ENCODE data around the gene ZNF438.

Gene ZNF438

DNA sequence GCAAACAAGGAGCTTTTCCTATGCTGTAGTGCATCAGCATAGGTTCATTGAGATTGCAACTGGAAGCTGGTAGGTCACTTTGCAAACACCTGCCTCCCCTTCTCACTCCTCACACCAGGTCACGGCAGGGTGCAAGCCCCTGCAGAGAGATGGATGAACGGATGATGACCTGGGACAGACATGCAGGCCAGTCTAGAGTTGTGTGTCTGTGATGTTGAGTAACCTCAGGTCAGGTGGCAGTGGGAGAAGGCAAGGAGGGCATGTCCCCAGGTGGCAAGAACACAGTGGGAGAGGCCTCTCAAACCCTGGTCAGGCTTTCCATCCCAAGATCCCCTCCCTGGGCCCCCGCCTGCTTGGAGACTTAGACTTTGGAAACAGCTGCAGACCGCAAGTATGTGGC lies 205.0 kb downstream of the ZNF438 start:
- no peaks in the 10 kb centered on the region for H3K27me3 ChIP-seq

DNA sequence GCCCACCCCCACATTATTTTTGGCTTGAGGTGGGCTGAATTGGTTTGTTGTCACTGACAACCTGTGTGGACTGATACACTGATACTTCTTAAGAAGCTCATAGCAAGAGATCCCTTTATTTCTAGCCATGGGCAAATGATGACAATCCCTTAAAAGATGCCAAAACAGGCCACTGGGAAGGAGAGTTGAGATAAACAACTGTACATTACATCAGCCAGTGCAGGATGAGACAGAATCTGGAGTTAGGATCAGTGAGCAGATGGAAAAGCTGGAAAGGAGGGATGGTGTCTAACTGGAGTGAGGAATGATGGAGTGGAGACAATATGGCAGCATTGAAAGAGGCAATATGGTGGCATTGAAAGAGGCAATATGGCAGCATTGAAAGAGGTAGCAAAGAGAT lies 206.2 kb downstream of the ZNF438 start:
- H3K9me3 ChIP-seq: no peaks in the 10 kb centered on the region
- no peaks in the 10 kb centered on the region for H3K27me3 ChIP-seq
- H3K4me1 ChIP-seq: peaks cover 0 to 27% (median 5%) of the 10 kb centered on the region in 4 donors
- DNase-seq: no peak
- TF ChIP-seq, protein P1, sequence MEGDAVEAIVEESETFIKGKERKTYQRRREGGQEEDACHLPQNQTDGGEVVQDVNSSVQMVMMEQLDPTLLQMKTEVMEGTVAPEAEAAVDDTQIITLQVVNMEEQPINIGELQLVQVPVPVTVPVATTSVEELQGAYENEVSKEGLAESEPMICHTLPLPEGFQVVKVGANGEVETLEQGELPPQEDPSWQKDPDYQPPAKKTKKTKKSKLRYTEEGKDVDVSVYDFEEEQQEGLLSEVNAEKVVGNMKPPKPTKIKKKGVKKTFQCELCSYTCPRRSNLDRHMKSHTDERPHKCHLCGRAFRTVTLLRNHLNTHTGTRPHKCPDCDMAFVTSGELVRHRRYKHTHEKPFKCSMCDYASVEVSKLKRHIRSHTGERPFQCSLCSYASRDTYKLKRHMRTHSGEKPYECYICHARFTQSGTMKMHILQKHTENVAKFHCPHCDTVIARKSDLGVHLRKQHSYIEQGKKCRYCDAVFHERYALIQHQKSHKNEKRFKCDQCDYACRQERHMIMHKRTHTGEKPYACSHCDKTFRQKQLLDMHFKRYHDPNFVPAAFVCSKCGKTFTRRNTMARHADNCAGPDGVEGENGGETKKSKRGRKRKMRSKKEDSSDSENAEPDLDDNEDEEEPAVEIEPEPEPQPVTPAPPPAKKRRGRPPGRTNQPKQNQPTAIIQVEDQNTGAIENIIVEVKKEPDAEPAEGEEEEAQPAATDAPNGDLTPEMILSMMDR (IDR thresholded peaks at IDR 0.05): no peak
- no peak overlapping the region for H3K27ac ChIP-seq
- intact Hi-C loops (cut with DNase I; ENCODE audit: low total_unique reads): no loop called here
- H3K36me3 ChIP-seq: no peaks in the 10 kb centered on the region
- H3K4me3 ChIP-seq: no peak overlapping the region

More for the DNA sequence above, 205.0 kb downstream of the ZNF438 start:
- no peaks in the 10 kb centered on the region for H3K9me3 ChIP-seq
- intact Hi-C loops (cut with DNase I; ENCODE audit: low total_unique reads): no loop called here
- DNase-seq: peak in 1 of 2 donors; percentile 52
- no peak overlapping the region for H3K4me3 ChIP-seq
- no peak overlapping the region for H3K27ac ChIP-seq
- H3K4me1 ChIP-seq: peaks cover 0 to 15% (median 3%) of the 10 kb centered on the region in 4 donors
- TF ChIP-seq, protein P1 (IDR thresholded peaks at IDR 0.05): no peak
- H3K36me3 ChIP-seq: no peaks in the 10 kb centered on the region

DNA sequence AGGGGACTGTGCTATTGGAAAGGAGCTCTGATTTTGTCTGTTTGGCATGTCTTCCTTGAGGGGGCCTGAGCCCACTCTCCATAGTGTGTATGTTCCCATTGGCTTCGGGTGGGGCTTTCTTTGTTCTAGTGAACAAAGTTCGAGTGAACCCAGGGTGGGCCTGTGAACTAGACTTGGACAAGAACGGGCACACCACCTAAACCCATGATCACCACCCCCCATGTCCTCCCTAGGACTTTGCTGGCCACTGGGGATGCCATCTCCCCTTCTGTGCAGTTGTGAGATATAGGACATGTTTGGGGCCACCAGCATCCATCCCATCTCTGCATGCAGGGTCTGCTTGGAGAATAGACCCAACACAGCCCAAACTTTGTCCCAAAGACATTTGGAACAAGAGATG lies 206.6 kb downstream of the ZNF438 start:
- DNase-seq: peak in 1 of 2 donors; percentile 33
- intact Hi-C loops (cut with DNase I; ENCODE audit: low total_unique reads): no loop called here

DNA sequence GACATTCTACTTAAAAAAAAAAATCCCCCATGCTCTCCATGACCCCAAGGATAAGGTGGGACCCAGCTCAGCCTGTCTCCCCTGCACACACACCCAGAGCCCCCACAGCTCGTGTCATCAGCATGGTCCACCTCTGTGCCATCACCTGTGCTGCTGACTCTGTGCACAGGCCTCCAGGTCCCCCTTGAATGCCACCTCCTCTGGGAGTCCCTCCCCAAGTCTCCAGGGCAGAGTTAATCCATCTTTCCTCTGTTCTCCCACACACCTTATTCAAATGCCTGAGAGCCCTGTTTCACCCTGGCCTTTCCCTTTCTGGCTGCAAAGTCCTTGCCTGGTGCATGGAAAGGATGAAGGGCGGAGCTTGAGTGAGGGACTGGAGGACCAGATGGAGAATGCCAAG lies 208.0 kb downstream of the ZNF438 start:
- intact Hi-C loops (cut with DNase I; ENCODE audit: low total_unique reads): no loop called here
- Histone ChIP-seq H3K4me1 (peaks cover 0 to 44% (median 11%) of the 10 kb centered on the region in 4 donors), H3K4me3 (no peak overlapping the region), H3K9me3 (no peaks in the 10 kb centered on the region), H3K27me3 (no peaks in the 10 kb centered on the region), H3K27ac (no peak overlapping the region), H3K36me3 (no peaks in the 10 kb centered on the region)
- TF ChIP-seq, protein P1 (IDR thresholded peaks at IDR 0.05): no peak
- peak in 1 of 2 donors; percentile 45 for DNase-seq

More for the DNA sequence above, 206.6 kb downstream of the ZNF438 start:
- peaks cover 0 to 30% (median 5%) of the 10 kb centered on the region in 4 donors for H3K4me1 ChIP-seq
- no peak overlapping the region for H3K4me3 ChIP-seq
- no peak overlapping the region for H3K27ac ChIP-seq
- TF ChIP-seq, protein P1 (IDR thresholded peaks at IDR 0.05): no peak
- H3K9me3 ChIP-seq: no peaks in the 10 kb centered on the region
- H3K27me3 ChIP-seq: no peaks in the 10 kb centered on the region
- no peaks in the 10 kb centered on the region for H3K36me3 ChIP-seq

DNA sequence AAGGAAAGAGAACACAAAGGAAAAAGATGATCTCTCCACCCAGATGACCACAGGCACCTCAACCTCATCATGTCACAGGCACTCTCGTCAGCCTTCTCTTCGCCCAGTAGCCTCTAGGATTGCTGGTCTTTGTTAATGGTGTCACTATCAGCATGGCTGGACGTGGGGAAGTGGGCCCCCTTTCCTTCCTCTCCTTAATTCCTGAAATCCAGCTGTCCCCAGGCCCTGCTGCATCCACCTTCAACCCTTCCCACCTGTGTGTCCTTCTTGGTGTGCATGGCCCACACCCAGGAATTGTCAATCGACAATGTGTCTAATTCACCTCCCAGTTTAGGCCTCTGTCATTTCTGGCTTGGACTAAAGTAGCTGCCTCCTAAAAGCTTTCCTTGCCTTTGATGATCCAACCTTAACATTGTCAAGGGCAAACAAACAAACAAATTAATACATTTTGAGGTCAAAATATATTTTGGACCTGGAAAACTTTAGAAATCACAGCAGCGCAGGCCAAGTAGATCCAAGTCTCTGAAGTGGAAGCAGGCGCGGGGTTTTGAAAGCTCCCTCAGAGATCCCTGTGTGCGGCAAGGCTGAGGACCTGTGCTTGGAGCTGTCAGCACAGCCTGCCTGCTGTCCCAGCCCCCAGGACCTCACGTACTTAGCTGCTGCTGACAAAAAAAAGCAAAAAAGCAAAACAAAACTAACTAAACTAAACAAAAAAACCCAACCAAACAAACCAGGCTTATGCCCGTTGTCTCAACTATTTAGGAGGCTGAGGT lies 208.8 kb downstream of the ZNF438 start:
- Histone ChIP-seq H3K4me3 (no peak overlapping the region), H3K27ac (no peak overlapping the region), H3K36me3 (no peaks in the 10 kb centered on the region), H3K27me3 (no peaks in the 10 kb centered on the region), H3K9me3 (no peaks in the 10 kb centered on the region), H3K4me1 (peaks cover 0 to 44% (median 14%) of the 10 kb centered on the region in 4 donors)
- DNase-seq: peak in 1 of 2 donors; percentile 19
- intact Hi-C loops (cut with DNase I; ENCODE audit: low total_unique reads): no loop called here
- TF ChIP-seq, protein P1 (IDR thresholded peaks at IDR 0.05): no peak
